GM18907 (cell line): ENCODE measurements around the gene TANGO2.

Experiments used
- ATAC-seq: cut with Tn5 transposase; IDR thresholded peaks from one replicate; pipeline ENCODE4 v1.9.1; 2021; ENCODE audit warnings: mild to moderate bottlenecking, moderate library complexity; ENCODE audit not compliant: unreplicated experiment

TANGO2 gene

DNA sequence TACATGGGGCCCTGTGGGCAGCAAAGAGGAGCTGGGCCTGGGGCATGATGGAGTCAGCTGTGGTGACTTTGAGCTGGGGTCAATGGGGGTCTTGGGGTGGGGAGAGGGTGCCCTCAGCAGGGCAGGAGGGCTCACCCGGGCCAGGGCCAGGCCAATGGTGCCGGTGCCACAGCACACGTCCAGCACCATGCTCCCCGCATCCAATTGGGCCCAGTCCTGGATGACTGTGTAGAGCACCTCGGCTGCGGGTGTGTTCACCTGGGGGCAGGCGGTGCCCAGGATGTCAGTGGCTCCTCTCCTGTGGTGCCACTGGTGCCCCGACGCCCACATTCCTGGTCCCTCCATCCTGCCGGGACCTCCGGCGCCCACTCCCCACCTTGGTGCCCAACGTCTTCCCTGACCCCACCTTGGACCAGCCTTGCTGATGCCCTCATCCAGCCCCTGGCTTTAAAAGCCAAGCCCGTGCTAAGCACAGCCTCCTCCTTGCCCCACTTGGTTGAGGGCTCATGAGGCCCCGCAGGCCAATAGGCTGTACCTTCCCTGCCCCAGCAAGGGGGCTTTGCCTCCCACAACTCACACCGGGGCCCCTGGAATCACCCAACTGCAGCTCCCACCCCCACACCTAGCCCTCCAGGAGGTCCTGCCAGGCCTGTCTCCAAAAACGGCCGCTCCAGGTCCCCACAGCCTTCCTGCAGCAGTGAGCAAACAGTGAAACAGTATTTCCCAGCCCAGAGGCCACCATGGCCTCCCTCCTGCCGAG is 92.8 kb downstream of the TANGO2 start:
- ATAC-seq, result no peak

DNA sequence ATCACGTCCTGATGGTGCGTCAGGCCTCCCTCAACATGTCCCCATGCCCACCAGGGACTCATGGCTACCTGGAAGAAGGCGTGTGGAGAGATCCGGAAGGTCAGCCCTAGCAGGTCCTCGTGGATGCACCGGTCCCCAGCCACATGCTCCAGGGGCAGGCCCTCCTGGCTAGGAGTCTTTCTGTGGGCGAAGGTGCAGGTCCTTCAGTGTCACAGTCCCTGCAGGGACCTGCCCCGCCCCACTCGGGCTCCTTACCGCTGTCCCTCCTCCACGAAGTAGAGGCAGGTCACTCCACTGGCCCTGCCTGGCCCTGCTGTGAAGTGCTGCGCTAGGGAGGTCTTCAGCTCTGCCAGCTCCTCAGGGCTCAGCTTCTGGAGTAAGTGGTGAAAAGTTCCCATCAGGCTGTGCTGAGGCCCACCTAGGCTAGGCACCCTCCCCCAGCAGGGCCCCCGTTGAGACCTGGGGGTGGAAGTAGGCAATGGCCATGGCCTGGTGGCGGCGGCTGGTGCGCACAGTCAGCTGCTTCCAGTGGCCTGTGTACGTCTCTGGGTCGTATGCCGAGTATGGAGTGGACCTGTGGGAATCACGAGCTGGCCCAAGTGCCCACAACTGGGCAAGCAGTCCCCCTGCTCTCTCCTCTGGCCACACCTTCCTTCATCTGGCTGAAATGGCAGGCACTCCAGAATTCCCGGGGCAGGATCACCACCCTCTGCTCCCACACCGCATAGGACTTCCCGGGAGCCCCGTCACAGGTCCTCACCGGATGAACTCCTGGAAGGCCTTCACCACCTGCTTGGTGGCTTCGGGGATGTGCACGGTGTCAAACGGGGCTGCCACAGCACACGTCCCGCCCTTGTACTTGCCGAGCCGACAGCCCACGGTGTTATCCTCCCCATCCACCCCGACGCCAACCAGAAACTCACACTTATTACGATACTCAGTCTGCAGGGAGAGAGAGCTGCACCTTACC is 93.9 kb downstream of the TANGO2 start:
- ATAC-seq, result no peak

DNA sequence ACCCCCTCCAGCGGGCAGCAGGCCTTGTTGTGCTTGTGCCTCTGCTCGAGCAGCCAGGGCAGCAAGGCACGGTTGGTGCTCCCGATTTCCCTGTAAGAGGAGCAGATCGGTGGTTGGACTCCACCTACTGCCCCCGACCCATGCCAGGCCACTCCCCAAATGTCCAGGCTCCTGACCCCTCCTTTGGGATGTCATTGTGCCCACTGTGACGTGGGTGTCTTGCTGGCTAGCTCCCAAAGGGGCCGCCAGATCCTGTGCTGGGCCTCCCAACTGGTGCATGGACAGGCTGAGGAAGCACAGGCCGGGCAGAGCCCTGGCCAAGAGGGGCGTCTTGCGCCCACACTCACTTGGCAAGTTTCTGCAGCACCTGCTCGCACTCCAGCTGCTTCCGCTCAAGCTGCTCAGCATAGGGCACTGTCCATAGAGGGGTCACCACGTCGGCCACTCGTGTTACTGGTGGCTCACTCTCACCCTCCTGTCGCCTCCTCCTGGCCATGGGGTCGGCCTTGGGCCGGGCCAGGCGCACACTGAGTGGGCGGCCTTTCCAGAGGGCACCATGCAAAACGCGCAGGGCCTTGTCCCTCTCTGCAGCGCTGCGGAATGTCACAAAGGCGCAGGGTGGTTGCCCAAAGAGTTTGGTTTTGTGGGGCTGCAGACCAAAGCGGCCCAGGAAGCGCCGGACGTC is 94.9 kb downstream of the TANGO2 start, which contains the start of gene RANBP1:
TSS of gene RANBP1 (plus strand) at position 414 of the 685 bp plus-strand sequence. CDS start at position 495, 81 bp downstream.
- no peak for ATAC-seq

DNA sequence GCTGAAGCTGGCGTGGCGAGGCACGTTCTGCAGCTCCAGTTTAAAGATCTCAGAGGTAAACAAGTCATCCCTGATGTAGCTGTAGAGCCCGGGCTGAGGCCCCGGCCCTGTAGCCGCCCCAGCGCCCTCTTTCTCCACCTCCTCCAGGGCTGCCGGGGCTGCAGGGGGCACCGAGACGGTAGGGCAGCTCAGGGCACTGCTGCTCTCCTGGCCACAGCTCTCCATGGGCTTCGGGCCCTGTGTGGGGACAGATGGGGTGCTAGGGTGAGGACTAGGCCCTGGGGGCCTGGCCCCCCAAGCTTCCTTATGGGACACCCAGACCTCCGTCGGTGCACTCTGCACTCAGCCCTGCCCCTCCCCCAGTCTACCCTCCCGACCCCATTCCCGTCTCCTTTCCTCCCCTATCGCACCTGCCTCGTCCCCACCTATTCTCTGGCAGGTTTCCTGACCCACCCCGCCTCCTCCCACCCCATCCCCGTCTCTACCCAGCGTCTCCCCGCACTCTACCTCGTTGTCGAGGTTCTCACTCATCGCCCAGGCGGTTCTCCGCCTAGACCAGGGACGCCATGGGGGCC is 95.6 kb downstream of the TANGO2 start:
- no peak for ATAC-seq
